H9 (cell line): ENCODE data around the gene R3HDM1. TPM values are rescaled to one million over a fixed set of nuclear protein-coding genes. Genes with fewer than 3 reads are reported as not detected.

Experiments used
- DNase-seq: peaks from one replicate; pipeline ENCODE4 v3.0.0-alpha.2; 2017
- H2AFZ ChIP-seq: one replicate; pipeline ENCODE4 v1.6.1; 2013; ENCODE audit warnings: mild to moderate bottlenecking, low read length, control low read depth, moderate library complexity
- H2AK5ac ChIP-seq: 2 replicates; pipeline ENCODE4 v1.6.1; 2013; ENCODE audit warnings: low read length, control low read depth, mixed read lengths; ENCODE audit not compliant: insufficient read length
- H2BK120ac ChIP-seq: one replicate; pipeline ENCODE4 v1.6.1; 2013; ENCODE audit warnings: low read depth, mild to moderate bottlenecking, low read length, control low read depth, inconsistent platforms; ENCODE audit not compliant: poor library complexity, severe bottlenecking
- H2BK12ac ChIP-seq: 2 replicates; pipeline ENCODE4 v1.6.1; 2013; ENCODE audit warnings: low read length, control low read depth, mixed read lengths, low read depth; ENCODE audit not compliant: insufficient read length
- H2BK15ac ChIP-seq: 2 replicates; pipeline ENCODE4 v1.6.1; 2013; ENCODE audit warnings: low read depth, low read length, control low read depth
- H2BK20ac ChIP-seq: one replicate; pipeline ENCODE4 v1.6.1; 2013; ENCODE audit warnings: low read depth, mild to moderate bottlenecking, low read length, control low read depth, inconsistent platforms; ENCODE audit not compliant: poor library complexity, severe bottlenecking
- H2BK5ac ChIP-seq: 2 replicates; pipeline ENCODE4 v1.6.1; 2013; ENCODE audit warnings: low read length, control low read depth, mixed read lengths; ENCODE audit not compliant: insufficient read length
- H3K14ac ChIP-seq: 2 replicates; pipeline ENCODE4 v1.6.1; 2013; ENCODE audit warnings: low read length, control low read depth; ENCODE audit not compliant: insufficient read depth
- H3K18ac ChIP-seq: 2 replicates; pipeline ENCODE4 v1.6.1; 2013; ENCODE audit warnings: low read depth, mild to moderate bottlenecking, mixed read lengths, low read length, control low read depth; ENCODE audit not compliant: insufficient read length
- H3K23ac ChIP-seq: 2 replicates; pipeline ENCODE4 v1.6.1; 2013; ENCODE audit warnings: low read length, control low read depth, mixed read lengths, low read depth; ENCODE audit not compliant: insufficient read length
- H3K23me2 ChIP-seq: 2 replicates; pipeline ENCODE4 v1.6.1; 2013; ENCODE audit warnings: low read depth, mild to moderate bottlenecking, mixed read lengths, low read length, control low read depth; ENCODE audit not compliant: insufficient read length, poor library complexity, severe bottlenecking
- H3K27ac ChIP-seq: 2 replicates; pipeline ENCODE4 v1.5.1; 2013; ENCODE audit warnings: low read length, control low read depth, mixed read lengths, low read depth; ENCODE audit not compliant: insufficient read length
- H3K27me3 ChIP-seq: 2 replicates; pipeline ENCODE4 v1.6.1; 2013; ENCODE audit warnings: low read length, control low read depth, inconsistent platforms; ENCODE audit not compliant: insufficient read depth
- H3K4ac ChIP-seq: 2 replicates; pipeline ENCODE4 v1.6.1; 2013; ENCODE audit warnings: low read depth, mild to moderate bottlenecking, control low read depth, inconsistent platforms, low read length, moderate library complexity
- H3K4me1 ChIP-seq: 2 replicates; pipeline ENCODE4 v1.6.1; 2013; ENCODE audit warnings: low read length, control low read depth, inconsistent platforms; ENCODE audit not compliant: insufficient read depth
- H3K4me2 ChIP-seq: 2 replicates; pipeline ENCODE4 v1.6.1; 2013; ENCODE audit warnings: low read length, control low read depth, mixed read lengths; ENCODE audit not compliant: insufficient read length, insufficient read depth
- H3K56ac ChIP-seq: 2 replicates; pipeline ENCODE4 v1.6.1; 2013; ENCODE audit warnings: low read depth, mild to moderate bottlenecking, mixed read lengths, low read length, control low read depth; ENCODE audit not compliant: insufficient read length
- H3K79me1 ChIP-seq: 2 replicates; pipeline ENCODE4 v1.6.1; 2013; ENCODE audit warnings: low read depth, mild to moderate bottlenecking, moderate library complexity, low read length, control low read depth, inconsistent platforms; ENCODE audit not compliant: insufficient read depth, poor library complexity, severe bottlenecking
- H3K79me2 ChIP-seq: 2 replicates; pipeline ENCODE4 v1.6.1; 2013; ENCODE audit warnings: low read length, control low read depth, inconsistent platforms; ENCODE audit not compliant: insufficient read depth
- H3K9ac ChIP-seq: 2 replicates; pipeline ENCODE4 v1.6.1; 2013; ENCODE audit warnings: low read length, control low read depth, mixed read lengths; ENCODE audit not compliant: insufficient read length; ENCODE audit errors: extremely low read depth
- H3K9me3 ChIP-seq: one replicate; pipeline ENCODE4 v1.6.1; 2013; ENCODE audit warnings: low read depth, low read length, inconsistent platforms; ENCODE audit not compliant: control insufficient read depth
- H3T11ph ChIP-seq: one replicate; pipeline ENCODE4 v1.6.1; 2013; ENCODE audit warnings: mild to moderate bottlenecking, low read length, control low read depth, inconsistent platforms
- H4K20me1 ChIP-seq: one replicate; pipeline ENCODE4 v1.6.1; 2013; ENCODE audit not compliant: control insufficient read depth, insufficient read length, insufficient read depth
- H4K5ac ChIP-seq: 2 replicates; pipeline ENCODE4 v1.6.1; 2013; ENCODE audit warnings: low read depth, mild to moderate bottlenecking, mixed read lengths, low read length, control low read depth; ENCODE audit not compliant: insufficient read length
- H4K8ac ChIP-seq: replicated peaks from 2 replicates; pipeline ENCODE4 v1.6.1; 2013; ENCODE audit warnings: low read length, control low read depth, mixed read lengths, low read depth; ENCODE audit not compliant: insufficient read length
- H4K91ac ChIP-seq: 2 replicates; pipeline ENCODE4 v1.6.1; 2013; ENCODE audit warnings: low read depth, mild to moderate bottlenecking, moderate library complexity, mixed read lengths, low read length, control low read depth; ENCODE audit not compliant: insufficient read length
- H3K27ac Mint-ChIP-seq, 3 experiments: 2 replicates in 2 of 3; 3 replicates in 1 of 3; pipeline ENCODE4 v1.8.0; 2020 to 2021; ENCODE audit warnings: mixed read lengths in 3 of 3, mild to moderate bottlenecking in 1 of 3, moderate library complexity in 1 of 3
- H3K27me3 Mint-ChIP-seq: 2 replicates; pipeline ENCODE4 v1.8.0; 2021; ENCODE audit warnings: low read depth, mild to moderate bottlenecking, moderate library complexity, mixed read lengths
- H3K36me3 Mint-ChIP-seq, 3 experiments: 2 replicates in 2 of 3; 3 replicates in 1 of 3; pipeline ENCODE4 v1.8.0; 2020 to 2021; ENCODE audit warnings: low read depth in 3 of 3, mixed read lengths in 3 of 3; ENCODE audit not compliant: insufficient read depth in 1 of 3
- H3K4me1 Mint-ChIP-seq, 2 experiments: 2 replicates each; pipeline ENCODE4 v1.8.0; 2020; ENCODE audit warnings: mixed read lengths in 2 of 2
- H3K4me3 Mint-ChIP-seq, 2 experiments: 2 replicates in 1 of 2; 3 replicates in 1 of 2; pipeline ENCODE4 v1.8.0; 2020 to 2021; ENCODE audit warnings: mild to moderate bottlenecking in 2 of 2, mixed read lengths in 2 of 2, moderate library complexity in 1 of 2
- H3K9me3 Mint-ChIP-seq, 2 experiments: 2 replicates in 1 of 2; 3 replicates in 1 of 2; pipeline ENCODE4 v1.8.0; 2020; ENCODE audit warnings: mild to moderate bottlenecking in 2 of 2, mixed read lengths in 2 of 2, moderate library complexity in 1 of 2
- CTCF ChIP-seq: fragments of 200-600 bp; sonication (generic); conservative IDR thresholded peaks from 3 replicates; pipeline ENCODE4 v1.8.0; 2021; ENCODE audit warnings: antibody characterized with exemption, mild to moderate bottlenecking
- total RNA-seq: library from RNA; stranded (reverse); gene quantifications from 2 replicates; pipeline ENCODE4 v1.2.1, GENCODE V29; 2021

The R3HDM1 gene
- total RNA-seq, 1 experiment from 2014 or later, result 58.8 TPM

GRCh38 chr2:135664623-135665068 is 133.4 kb downstream of the R3HDM1 start:
- Histone ChIP-seq H4K5ac (no peak overlapping the region), H2AFZ (no peak overlapping the region), H3K9ac (no peak overlapping the region), H3K79me1 (no peaks in the 10 kb centered on the region), H2BK20ac (no peak overlapping the region), H3K14ac (no peak overlapping the region), H3T11ph (no peak overlapping the region), H3K27ac (no peak overlapping the region), H4K8ac (no peak overlapping the region), H3K4me2 (no peak overlapping the region), H3K9me3 (no peaks in the 10 kb centered on the region), H3K18ac (no peak overlapping the region), H3K79me2 (no peaks in the 10 kb centered on the region), H2BK15ac (no peak overlapping the region), H3K4me1 (no peaks in the 10 kb centered on the region), H4K91ac (no peak overlapping the region), H2BK120ac (no peak overlapping the region), H4K20me1 (no peaks in the 10 kb centered on the region), H3K23me2 (no peaks in the 10 kb centered on the region), H2BK5ac (no peak overlapping the region), H3K4ac (no peak overlapping the region), H3K56ac (no peak overlapping the region), H3K23ac (no peak overlapping the region), H2AK5ac (no peak overlapping the region), H2BK12ac (no peak overlapping the region), H3K27me3 (no peaks in the 10 kb centered on the region)
- Mint-ChIP-seq H3K9me3 (no peaks in the 10 kb centered on the region), H3K4me1 (peaks cover 7 to 12% of the 10 kb centered on the region in 2 experiments), H3K36me3 (peaks cover 17 to 28% (median 28%) of the 10 kb centered on the region in 3 experiments), H3K27me3 (no peaks in the 10 kb centered on the region), H3K27ac (peak overlapping the region in 1 of 3 experiments; percentile 3; a peak in 1 of 7 replicates), H3K4me3 (no peak overlapping the region)
- TF ChIP-seq CTCF, result no peak
- DNase-seq, result no peak
